Liver (tissue), 9 donors: ENCODE measurements around the gene SNRPA1. TPM values are rescaled to one million over a fixed set of nuclear protein-coding genes. Genes with fewer than 3 reads are reported as not detected.

Experiments used
- DNase-seq: peaks from one replicate; pipeline ENCODE4 v3.0.0-alpha.2; 2017; ENCODE audit warnings: low spot score
- H3K27ac ChIP-seq, 2 donors: one replicate each; pipeline ENCODE4 v1.7.0; 2013; ENCODE audit warnings: inconsistent platforms in 2 of 2, low read length in 2 of 2, control low read depth in 1 of 2, low read depth in 1 of 2, mild to moderate bottlenecking in 1 of 2
- H3K27me3 ChIP-seq, 4 donors: one replicate each; pipeline versions ENCODE4 v1.6.1 to v1.7.0; 2013; ENCODE audit warnings: low read length in 3 of 4, inconsistent platforms in 1 of 4, mild to moderate bottlenecking in 1 of 4, moderate library complexity in 1 of 4; ENCODE audit not compliant: control insufficient read depth in 4 of 4, insufficient read depth in 4 of 4
- H3K36me3 ChIP-seq, 4 donors: one replicate each; pipeline versions ENCODE4 v1.6.1 to v1.7.0; 2013; ENCODE audit warnings: low read length in 3 of 4, mild to moderate bottlenecking in 3 of 4, low read depth in 1 of 4, moderate library complexity in 1 of 4; ENCODE audit not compliant: control insufficient read depth in 4 of 4, insufficient read depth in 3 of 4
- H3K4me1 ChIP-seq, 4 donors: one replicate each; pipeline versions ENCODE4 v1.6.1 to v1.7.0; 2013; ENCODE audit warnings: low read length in 3 of 4, mild to moderate bottlenecking in 3 of 4, moderate library complexity in 1 of 4; ENCODE audit not compliant: control insufficient read depth in 4 of 4, insufficient read depth in 4 of 4
- H3K4me3 ChIP-seq, 3 donors: one replicate each; pipeline versions ENCODE4 v1.6.1 to v1.7.0; 2013; ENCODE audit warnings: low read length in 3 of 3, control low read depth in 1 of 3, low read depth in 1 of 3, mild to moderate bottlenecking in 1 of 3
- H3K9ac ChIP-seq, 2 donors: one replicate each; pipeline ENCODE4 v1.7.0; 2013; ENCODE audit warnings: low read length in 2 of 2, mild to moderate bottlenecking in 2 of 2, moderate library complexity in 2 of 2, control low read depth in 1 of 2, low read depth in 1 of 2
- H3K9me3 ChIP-seq, 4 donors: one replicate each; pipeline versions ENCODE4 v1.6.1 to v1.7.0; 2013; ENCODE audit warnings: low read length in 3 of 4; ENCODE audit not compliant: control insufficient read depth in 4 of 4
- CTCF ChIP-seq: fragments of 150-350 bp; IDR thresholded peaks from 2 replicates; pipeline ENCODE4 v1.5.1; 2017; ENCODE audit warnings: improper control_type of control experiment, low read depth, low read length; ENCODE audit not compliant: missing input control
- FOXA2 ChIP-seq: IDR thresholded peaks from 2 replicates; pipeline ENCODE4 v1.6.1; 2016; ENCODE audit warnings: antibody characterized with exemption
- GABPA ChIP-seq, 2 donors: IDR thresholded peaks in 1 of 2; conservative IDR thresholded peaks in 1 of 2; 2 replicates each; pipeline ENCODE4 v1.6.1; 2016; ENCODE audit warnings: antibody characterized with exemption in 2 of 2, mild to moderate bottlenecking in 1 of 2, moderate library complexity in 1 of 2
- HNF4A ChIP-seq, 2 donors: conservative IDR thresholded peaks; 2 replicates each; pipeline ENCODE4 v1.6.1; 2016; ENCODE audit warnings: antibody characterized with exemption in 2 of 2, mild to moderate bottlenecking in 2 of 2
- HNF4G ChIP-seq: IDR thresholded peaks from 2 replicates; pipeline ENCODE4 v1.6.1; 2016; ENCODE audit warnings: antibody characterized with exemption
- JUND ChIP-seq, 2 donors: IDR thresholded peaks; 2 replicates each; pipeline ENCODE4 v1.6.1; 2016; ENCODE audit warnings: antibody characterized with exemption in 2 of 2
- NR2F2 ChIP-seq: IDR thresholded peaks from 2 replicates; pipeline ENCODE4 v1.6.1; 2016; ENCODE audit warnings: antibody characterized with exemption
- RAD21 ChIP-seq, 2 donors: IDR thresholded peaks; 2 replicates each; pipeline ENCODE4 v1.6.1; 2016; ENCODE audit warnings: antibody characterized with exemption in 2 of 2, mild to moderate bottlenecking in 2 of 2
- REST ChIP-seq: IDR thresholded peaks from 2 replicates; pipeline ENCODE4 v1.6.1; 2016; ENCODE audit warnings: antibody characterized with exemption, mild to moderate bottlenecking
- RXRA ChIP-seq, 2 donors: IDR thresholded peaks; 2 replicates each; pipeline ENCODE4 v1.6.1; 2017 to 2018; ENCODE audit warnings: antibody characterized with exemption in 2 of 2, mild to moderate bottlenecking in 1 of 2
- SP1 ChIP-seq: IDR thresholded peaks from 2 replicates; pipeline ENCODE4 v1.6.1; 2018; ENCODE audit warnings: antibody characterized with exemption, mild to moderate bottlenecking
- TAF1 ChIP-seq: conservative IDR thresholded peaks from 2 replicates; pipeline ENCODE4 v1.6.1; 2016; ENCODE audit warnings: antibody characterized with exemption, mild to moderate bottlenecking
- YY1 ChIP-seq: IDR thresholded peaks from 2 replicates; pipeline ENCODE4 v1.6.1; 2016; ENCODE audit warnings: antibody characterized with exemption, mild to moderate bottlenecking
- WGBS: extraction: QIAGEN DNeasy Blood & Tissue Kit; methylation state at CpG from one replicate; pipeline ENCODE4 v1.1.7; 2013; 5-methylcytosine and 5-hydroxymethylcytosine counted together
- polyA plus RNA-seq, 2 donors: library from polyadenylated mRNA; stranded (reverse) in 1 of 2; unstranded in 1 of 2; fragments of 200-250 nt in 1 of 2; fragments of >200 nt in 1 of 2; fragmentation: Nextera tagmentation in 1 of 2; extraction: Ambion mirVana in 1 of 2; gene quantifications; one replicate each; pipeline versions ENCODE4 v1.2.1 to v1.2.3, GENCODE V29; 2013 to 2015
- total RNA-seq, 2 donors: library from RNA; depleted of rRNA; stranded (reverse); fragments of >200 nt; gene quantifications; one replicate each; pipeline ENCODE4 v1.2.3, GENCODE V29; 2014
- TF ChIP-seq, protein P1 (sequence below): IDR thresholded peaks from 2 replicates; pipeline ENCODE4 v1.6.1; 2016; ENCODE audit warnings: antibody characterized with exemption
- TF ChIP-seq, protein P2 (sequence below): IDR thresholded peaks from 2 replicates; pipeline ENCODE4 v1.6.1; 2016; ENCODE audit warnings: antibody characterized with exemption
- TF ChIP-seq, protein P3 (sequence below): IDR thresholded peaks from 2 replicates; pipeline ENCODE4 v1.6.1; 2016; ENCODE audit warnings: antibody characterized with exemption
- donor health status: healthy.
- donor health status: healthy.
- donor health status: healthy.
- donor health status: healthy.
- donor health status: healthy.

The SNRPA1 gene
- total and polyA plus RNA-seq, 4 donors: 12.7 to 31.7 (median 18.0) TPM

DNA sequence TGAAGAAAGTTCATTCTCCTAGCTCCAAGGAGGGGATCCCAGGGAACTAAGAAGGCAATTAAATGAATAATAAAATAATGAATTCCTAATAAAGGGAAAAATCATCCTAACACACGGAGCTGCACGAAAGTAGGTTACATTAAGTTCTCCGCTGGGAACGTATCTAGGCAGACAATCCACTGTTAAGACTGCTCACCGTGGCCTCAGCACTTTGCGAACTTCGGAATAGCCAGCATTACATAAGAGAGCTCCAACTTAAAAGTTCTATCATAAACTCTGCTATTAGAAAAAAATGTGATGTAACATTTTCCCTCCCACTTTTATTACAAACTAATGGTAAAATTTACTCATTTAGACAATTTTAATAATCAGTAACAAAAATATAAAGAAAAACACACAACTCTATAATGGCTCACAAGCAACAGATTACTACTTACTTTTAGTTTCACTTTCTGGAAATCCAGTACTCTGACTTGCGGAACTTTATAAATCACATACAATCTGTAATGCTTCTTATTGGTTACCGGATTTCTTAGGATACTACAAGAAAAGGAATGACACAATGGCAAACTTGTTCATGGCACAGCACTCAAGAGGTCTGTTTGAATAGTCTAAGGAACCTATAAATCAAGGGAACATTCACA, 8.5 kb downstream of the SNRPA1 start:
- no peak for TF ChIP-seq FOXA2
- TF ChIP-seq RXRA (IDR thresholded peaks at IDR 0.05): no peak
- TF ChIP-seq YY1: peak; percentile 13
- no peak for TF ChIP-seq JUND (IDR thresholded peaks at IDR 0.05)
- TF ChIP-seq REST: no peak
- Histone ChIP-seq H3K4me1 (peaks cover 0 to 15% (median 7%) of the 10 kb centered on the region in 4 donors), H3K27ac (peak overlapping the region; percentile 5 to 30), H3K27me3 (no peaks in the 10 kb centered on the region), H3K4me3 (peak overlapping the region; percentile 11 to 33 (median 23)), H3K9ac (peak overlapping the region in 1 of 2 donors; percentile 21), H3K9me3 (no peaks in the 10 kb centered on the region), H3K36me3 (peaks cover 7 to 35% (median 24%) of the 10 kb centered on the region in 4 donors)
- WGBS: 35% methylated on average over 9 of the region's 9 CpGs
- DNase-seq: no peak

DNA sequence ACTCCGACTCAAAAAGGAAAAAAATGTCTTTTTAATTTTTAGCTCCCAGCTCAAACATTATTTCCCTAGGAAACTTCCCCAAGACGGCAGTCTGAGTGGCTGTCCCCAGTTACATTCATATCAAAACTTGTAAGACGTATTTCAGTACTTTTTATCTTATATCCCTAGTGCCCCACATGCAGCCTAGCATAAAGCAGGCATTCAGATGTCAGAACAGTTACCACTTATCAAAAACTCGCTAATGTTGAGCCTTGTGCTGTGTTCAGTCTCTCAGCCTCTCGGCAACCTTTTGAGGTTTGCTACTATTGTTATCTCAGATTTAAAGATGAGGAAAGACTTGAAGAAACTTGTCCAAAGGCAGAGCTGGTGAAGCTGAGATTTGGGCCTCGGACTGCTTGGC, 11.1 kb downstream of the SNRPA1 start:
- TF ChIP-seq HNF4G: no peak
- WGBS: 84% methylated on average over 6 of the region's 6 CpGs
- peaks cover 7 to 39% (median 27%) of the 10 kb centered on the region in 4 donors for H3K36me3 ChIP-seq
- H3K27ac ChIP-seq: no peak overlapping the region
- H3K4me3 ChIP-seq: no peak overlapping the region
- no peak overlapping the region for H3K9ac ChIP-seq
- no peak for DNase-seq
- peaks cover 2 to 23% (median 17%) of the 10 kb centered on the region in 4 donors for H3K4me1 ChIP-seq
- H3K9me3 ChIP-seq: no peaks in the 10 kb centered on the region
- no peaks in the 10 kb centered on the region for H3K27me3 ChIP-seq

GRCh38 chr15:101280007-101280406, 15.0 kb downstream of the SNRPA1 start:
- peaks cover 2 to 28% (median 14%) of the 10 kb centered on the region in 4 donors for H3K4me1 ChIP-seq
- WGBS: 35% methylated on average over 2 of the region's 2 CpGs
- DNase-seq: no peak
- no peak overlapping the region for H3K9ac ChIP-seq
- peaks cover 4 to 32% (median 23%) of the 10 kb centered on the region in 4 donors for H3K36me3 ChIP-seq
- H3K9me3 ChIP-seq: no peaks in the 10 kb centered on the region
- no peak overlapping the region for H3K4me3 ChIP-seq
- no peaks in the 10 kb centered on the region for H3K27me3 ChIP-seq
- H3K27ac ChIP-seq: peak overlapping the region; percentile 21 to 51
- TF ChIP-seq CTCF (no peak), GABPA (IDR thresholded peaks at IDR 0.05 in 1 of 2, conservative IDR thresholded peaks at IDR 0.05 in 1 of 2) (no peak), REST (no peak), HNF4G (peak; percentile 44), NR2F2 (peak; percentile 33), SP1 (peak; percentile 65), TAF1 (no peak), FOXA2 (peak; percentile 45), RAD21 (IDR thresholded peaks at IDR 0.05) (no peak), HNF4A (conservative IDR thresholded peaks at IDR 0.05) (peak; percentile 73 to 84)
- TF ChIP-seq, protein P1, sequence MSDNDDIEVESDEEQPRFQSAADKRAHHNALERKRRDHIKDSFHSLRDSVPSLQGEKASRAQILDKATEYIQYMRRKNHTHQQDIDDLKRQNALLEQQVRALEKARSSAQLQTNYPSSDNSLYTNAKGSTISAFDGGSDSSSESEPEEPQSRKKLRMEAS: no peak
- TF ChIP-seq, protein P2, sequence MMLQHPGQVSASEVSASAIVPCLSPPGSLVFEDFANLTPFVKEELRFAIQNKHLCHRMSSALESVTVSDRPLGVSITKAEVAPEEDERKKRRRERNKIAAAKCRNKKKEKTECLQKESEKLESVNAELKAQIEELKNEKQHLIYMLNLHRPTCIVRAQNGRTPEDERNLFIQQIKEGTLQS: no peak
- TF ChIP-seq, protein P3, sequence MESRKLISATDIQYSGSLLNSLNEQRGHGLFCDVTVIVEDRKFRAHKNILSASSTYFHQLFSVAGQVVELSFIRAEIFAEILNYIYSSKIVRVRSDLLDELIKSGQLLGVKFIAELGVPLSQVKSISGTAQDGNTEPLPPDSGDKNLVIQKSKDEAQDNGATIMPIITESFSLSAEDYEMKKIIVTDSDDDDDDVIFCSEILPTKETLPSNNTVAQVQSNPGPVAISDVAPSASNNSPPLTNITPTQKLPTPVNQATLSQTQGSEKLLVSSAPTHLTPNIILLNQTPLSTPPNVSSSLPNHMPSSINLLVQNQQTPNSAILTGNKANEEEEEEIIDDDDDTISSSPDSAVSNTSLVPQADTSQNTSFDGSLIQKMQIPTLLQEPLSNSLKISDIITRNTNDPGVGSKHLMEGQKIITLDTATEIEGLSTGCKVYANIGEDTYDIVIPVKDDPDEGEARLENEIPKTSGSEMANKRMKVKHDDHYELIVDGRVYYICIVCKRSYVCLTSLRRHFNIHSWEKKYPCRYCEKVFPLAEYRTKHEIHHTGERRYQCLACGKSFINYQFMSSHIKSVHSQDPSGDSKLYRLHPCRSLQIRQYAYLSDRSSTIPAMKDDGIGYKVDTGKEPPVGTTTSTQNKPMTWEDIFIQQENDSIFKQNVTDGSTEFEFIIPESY: no peak
